Natural killer cell (primary cell): Measurements from ENCODE around the gene STAM. TPM values are rescaled to one million over a fixed set of nuclear protein-coding genes. Genes with fewer than 3 reads are reported as not detected.

ENCODE experiments used
- ATAC-seq, 3 donors: fragments of 150-1000 bp in 2 of 3; fragments of 200-7000 bp in 1 of 3; cut with Tn5 transposase; 1 replicate in 1 of 3; 2 replicates in 2 of 3; pipeline ENCODE4 v1.10.0; 2021; ENCODE audit warnings: mild to moderate bottlenecking in 2 of 3, moderate library complexity in 2 of 3
- DNase-seq, 2 donors: peaks; one replicate each; pipeline versions ENCODE4 v3.0.0 to v3.0.0-alpha.2; 2013 to 2021; ENCODE audit warnings: mixed read lengths in 1 of 2
- H3K27ac ChIP-seq: one replicate; pipeline ENCODE4 v1.5.1; 2013; ENCODE audit warnings: mild to moderate bottlenecking, low read length
- H3K27me3 ChIP-seq: one replicate; pipeline ENCODE4 v1.6.1; 2013; ENCODE audit warnings: low read length; ENCODE audit not compliant: control insufficient read depth, insufficient read depth
- H3K36me3 ChIP-seq: one replicate; pipeline ENCODE4 v1.6.1; 2013; ENCODE audit warnings: low read length; ENCODE audit not compliant: control insufficient read depth, insufficient read depth
- H3K4me1 ChIP-seq: one replicate; pipeline ENCODE4 v1.6.1; 2013; ENCODE audit warnings: low read length; ENCODE audit not compliant: control insufficient read depth, insufficient read depth
- H3K4me3 ChIP-seq: one replicate; pipeline ENCODE4 v1.5.1; 2013; ENCODE audit warnings: low read length
- H3K9me3 ChIP-seq: one replicate; pipeline ENCODE4 v1.6.1; 2013; ENCODE audit warnings: low read length; ENCODE audit not compliant: control insufficient read depth, insufficient read depth
- H3K27ac Mint-ChIP-seq, 2 donors: one replicate each; pipeline ENCODE4 v1.8.0; 2022; ENCODE audit warnings: mild to moderate bottlenecking in 2 of 2, mixed read lengths in 2 of 2, moderate library complexity in 1 of 2
- H3K27me3 Mint-ChIP-seq, 2 donors: one replicate each; pipeline ENCODE4 v1.8.0; 2022; ENCODE audit warnings: low read depth in 2 of 2, mixed read lengths in 2 of 2
- H3K36me3 Mint-ChIP-seq: one replicate; pipeline ENCODE4 v1.8.0; 2022; ENCODE audit warnings: mixed read lengths
- H3K4me1 Mint-ChIP-seq, 2 donors: one replicate each; pipeline ENCODE4 v1.8.0; 2022; ENCODE audit warnings: mixed read lengths in 2 of 2
- H3K4me3 Mint-ChIP-seq: one replicate; pipeline ENCODE4 v1.8.0; 2022; ENCODE audit warnings: mild to moderate bottlenecking, moderate library complexity, mixed read lengths
- H3K9me3 Mint-ChIP-seq, 2 donors: one replicate each; pipeline ENCODE4 v1.8.0; 2022; ENCODE audit warnings: mixed read lengths in 2 of 2
- CTCF ChIP-seq: fragments of 200-600 bp; IDR thresholded peaks from one replicate; pipeline ENCODE4 v1.8.0; 2022; ENCODE audit warnings: antibody characterized with exemption
- WGBS: methylation state at CpG from one replicate; pipeline ENCODE4 v1.1.7; 2013; ENCODE audit warnings: missing lambda C conversion rate; ENCODE audit not compliant: insufficient coverage; 5-methylcytosine and 5-hydroxymethylcytosine counted together
- intact Hi-C: fragments of 100-400 bp; cut with micrococcal nuclease; formaldehyde crosslinking; loops from one replicate; pipeline ENCODE4 v1.14.2; 2022
- total RNA-seq, 4 donors: library from RNA; stranded (reverse); fragments of 120-200 nt in 1 of 4; gene quantifications; one replicate each; pipeline versions ENCODE4 v1.2.3 to v1.2.4, GENCODE V29; 2013 to 2022

The STAM gene
- total RNA-seq, 3 donors from 2014 or later (not counting 1 experiment from before 2014, with no cell fraction given), result 37.8 to 40.2 (median 38.6) TPM

GRCh38 chr10:17659365-17659764 lies 15.4 kb downstream of the STAM start:
- Mint-ChIP-seq H3K27me3 (no peaks in the 10 kb centered on the region), H3K9me3 (no peaks in the 10 kb centered on the region), H3K27ac (no peak overlapping the region), H3K4me1 (peaks cover 46 to 58% of the 10 kb centered on the region in 2 donors), H3K4me3 (no peak overlapping the region), H3K36me3 (peaks cover 17% of the 10 kb centered on the region)
- Histone ChIP-seq H3K9me3 (no peaks in the 10 kb centered on the region), H3K36me3 (peaks cover 12% of the 10 kb centered on the region), H3K4me3 (no peak overlapping the region), H3K27ac (no peak overlapping the region), H3K4me1 (no peaks in the 10 kb centered on the region), H3K27me3 (no peaks in the 10 kb centered on the region)
- ATAC-seq (no peak), DNase-seq (no peak)
- 92% methylated on average over 3 of the region's 4 CpGs for WGBS
- intact Hi-C loops, result no loop called here
- no peak for TF ChIP-seq CTCF

- intact Hi-C loops, result no loop called here
- H3K36me3 Mint-ChIP-seq, result peaks cover 17% of the 10 kb centered on the region
- peaks cover 33 to 49% of the 10 kb centered on the region in 2 donors for H3K4me1 Mint-ChIP-seq
- no peaks in the 10 kb centered on the region for H3K27me3 Mint-ChIP-seq
- H3K9me3 ChIP-seq, result no peaks in the 10 kb centered on the region
- H3K27me3 ChIP-seq, result no peaks in the 10 kb centered on the region
- ATAC-seq (no peak), DNase-seq (no peak)
- peaks cover 12% of the 10 kb centered on the region for H3K36me3 ChIP-seq
- H3K27ac ChIP-seq, result no peak overlapping the region
- no peak overlapping the region for H3K27ac Mint-ChIP-seq
- no peaks in the 10 kb centered on the region for H3K9me3 Mint-ChIP-seq
- no peak overlapping the region for H3K4me3 Mint-ChIP-seq
- TF ChIP-seq CTCF, result no peak
- no peaks in the 10 kb centered on the region for H3K4me1 ChIP-seq
- no peak overlapping the region for H3K4me3 ChIP-seq
Measured at GRCh38 chr10:17660921-17661320, 17.0 kb downstream of the STAM start.

GRCh38 chr10:17661510-17661909 lies 17.6 kb downstream of the STAM start:
- 85% methylated on average over 2 of the region's 3 CpGs for WGBS
- Histone ChIP-seq H3K4me1 (no peaks in the 10 kb centered on the region), H3K36me3 (peaks cover 12% of the 10 kb centered on the region), H3K27ac (no peak overlapping the region), H3K4me3 (no peak overlapping the region), H3K27me3 (no peaks in the 10 kb centered on the region), H3K9me3 (no peaks in the 10 kb centered on the region)
- DNase-seq (no peak), ATAC-seq (no peak)
- no peaks in the 10 kb centered on the region for H3K9me3 Mint-ChIP-seq
- H3K36me3 Mint-ChIP-seq, result peaks cover 17% of the 10 kb centered on the region
- no peak overlapping the region for H3K4me3 Mint-ChIP-seq
- no peak for TF ChIP-seq CTCF
- intact Hi-C loops, result no loop called here
- no peak overlapping the region for H3K27ac Mint-ChIP-seq
- H3K27me3 Mint-ChIP-seq, result no peaks in the 10 kb centered on the region
- H3K4me1 Mint-ChIP-seq, result peaks cover 29 to 44% of the 10 kb centered on the region in 2 donors
